Glomerular visceral epithelial cell (primary cell): Measurements from ENCODE around the gene SPATC1L.

Experiments used
- DNase-seq: peaks from one replicate; pipeline ENCODE4 v3.0.0-alpha.2; 2016; ENCODE audit errors: extremely low spot score

Gene SPATC1L

DNA sequence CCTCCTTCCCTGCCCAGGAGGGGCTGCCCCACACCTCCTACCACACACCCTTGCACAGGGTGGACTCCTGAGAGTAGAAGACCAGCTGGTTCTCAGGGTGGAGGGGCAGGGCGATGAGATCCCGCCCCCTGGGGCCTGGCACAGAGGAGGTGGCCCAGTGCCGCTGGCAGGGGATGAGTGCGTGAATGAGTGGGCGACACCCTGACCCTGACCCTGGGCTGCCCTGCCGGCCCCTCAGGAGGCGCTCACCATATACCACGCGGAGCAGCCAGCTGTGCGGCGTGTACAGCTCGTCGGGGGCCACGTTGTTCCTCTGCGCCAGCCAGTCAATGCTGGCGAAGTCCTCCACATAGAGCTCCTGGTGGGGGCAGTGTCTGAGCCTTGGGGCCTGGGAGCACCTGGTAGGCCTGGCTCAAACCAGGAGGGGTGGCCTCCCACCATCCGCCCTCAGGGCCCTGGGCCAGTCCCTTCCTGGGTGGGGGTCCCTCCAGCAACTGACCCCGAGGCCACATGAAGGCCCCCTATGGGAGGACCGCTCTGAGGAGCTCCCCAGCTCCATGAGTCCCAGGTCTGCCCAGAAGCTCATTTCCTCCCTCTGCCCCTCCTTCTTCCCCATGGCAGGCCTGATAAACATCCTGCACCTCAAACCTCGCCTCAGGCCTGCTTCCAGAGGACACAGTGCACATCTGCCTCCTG, 31.3 kb upstream of the SPATC1L start:
- DNase-seq = no peak

DNA sequence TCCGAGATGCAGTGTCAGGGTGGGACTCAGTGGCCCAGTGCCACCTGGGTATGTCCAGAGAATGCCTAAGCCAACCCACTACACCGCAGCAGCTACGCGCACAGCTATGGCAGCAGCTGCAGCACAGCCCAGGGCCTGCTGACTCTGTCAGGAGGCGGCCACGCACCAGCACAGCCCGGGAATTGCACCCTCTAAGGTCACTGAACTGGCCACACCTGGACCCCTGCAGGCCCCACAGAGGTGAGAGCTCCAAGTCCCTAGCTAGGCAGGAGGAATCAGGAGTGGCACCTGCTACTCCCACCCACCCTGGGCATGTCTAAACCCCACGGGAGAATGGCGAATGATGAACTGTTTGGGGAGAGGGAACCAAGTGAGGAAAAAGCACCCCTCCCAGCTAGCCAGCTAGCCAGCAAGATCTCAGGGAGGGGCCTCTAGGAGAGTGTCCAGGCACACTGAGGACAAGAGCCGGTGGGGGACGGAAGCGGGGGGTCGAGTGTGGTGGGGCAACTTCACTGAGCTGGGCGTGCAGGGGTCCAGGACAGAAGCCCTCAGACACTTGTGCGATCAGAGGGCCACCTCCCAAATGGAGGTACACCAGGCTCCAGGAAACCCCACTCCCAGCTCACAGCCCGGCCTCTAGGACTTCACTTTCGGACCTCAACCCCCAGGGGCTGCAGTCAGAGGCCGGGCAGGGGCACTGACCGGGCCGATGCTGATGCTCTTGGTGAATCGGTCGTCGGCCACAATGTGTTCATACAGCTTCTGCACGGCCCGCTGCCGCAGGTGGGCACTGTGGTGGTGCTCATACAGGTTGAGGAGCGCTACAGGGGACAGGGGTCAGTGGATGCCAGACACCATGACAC, 30.4 kb upstream of the SPATC1L start:
- no peak for DNase-seq

DNA sequence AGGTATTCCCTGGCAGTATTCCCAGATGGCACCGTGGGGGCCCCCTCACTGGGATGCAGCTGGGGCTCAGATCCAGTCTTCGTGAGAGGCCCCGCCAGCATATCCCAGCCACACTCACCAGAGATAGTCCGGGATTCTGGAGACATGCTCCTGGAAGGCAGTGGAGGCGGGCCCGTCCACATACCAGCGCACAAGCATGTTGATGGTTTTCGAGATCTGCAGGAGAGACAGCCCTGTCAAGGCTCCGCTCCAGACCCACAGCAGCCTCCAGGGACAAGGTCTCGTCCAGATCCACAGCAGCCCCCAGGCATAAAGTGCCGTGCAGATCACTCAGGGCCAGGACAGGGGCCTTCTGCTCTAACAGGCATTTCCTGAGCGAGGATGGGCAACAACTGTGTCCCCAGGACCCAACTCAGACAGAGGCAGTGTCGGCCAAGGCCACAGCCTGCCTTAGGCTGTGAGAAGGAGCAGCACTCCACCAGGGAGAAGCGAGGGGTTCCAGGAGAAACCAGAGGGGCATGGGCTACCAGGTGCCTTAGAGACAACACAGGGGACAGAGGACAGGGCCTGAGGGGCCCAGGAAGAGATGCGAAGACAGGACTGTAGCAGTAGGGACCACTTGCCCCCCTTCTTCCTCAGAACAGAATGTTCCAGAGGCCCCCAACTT, 29.5 kb upstream of the SPATC1L start:
- no peak for DNase-seq

DNA sequence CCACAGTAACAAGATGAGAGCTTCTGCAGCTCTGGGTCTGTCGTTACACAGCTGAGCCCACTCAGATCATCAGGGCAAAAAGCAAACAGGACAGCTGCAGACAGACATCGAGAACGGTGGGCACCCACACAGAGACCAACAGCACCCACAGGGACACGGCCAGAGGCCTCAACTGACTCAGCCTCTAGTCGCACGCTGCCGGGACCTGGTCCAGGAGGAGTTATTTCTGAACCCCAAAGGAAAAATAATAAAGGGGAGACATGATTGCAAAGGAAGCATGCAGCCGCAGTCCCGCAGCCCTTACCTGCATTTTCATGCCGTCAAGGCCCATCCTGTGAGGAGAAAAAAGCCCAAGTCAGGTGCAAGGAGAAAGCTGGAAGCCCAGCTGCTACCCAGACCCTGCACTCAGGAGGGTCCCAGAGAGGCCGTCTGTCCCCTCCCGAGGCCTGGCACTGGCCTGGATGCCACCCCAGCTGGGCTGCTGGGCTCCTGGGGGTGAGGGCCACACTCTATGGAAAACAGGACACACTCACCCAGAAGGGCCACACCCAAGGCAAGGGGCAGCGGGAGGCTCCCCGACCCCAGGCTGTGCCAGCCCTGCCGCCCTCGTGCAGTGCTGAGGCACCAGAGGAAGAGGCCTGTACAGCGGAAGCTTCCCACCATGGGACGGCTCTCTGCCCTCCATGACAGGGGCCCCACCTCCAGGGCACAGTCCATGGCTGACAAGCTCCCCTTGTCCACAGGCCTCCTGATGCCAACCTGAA, 28.6 kb upstream of the SPATC1L start:
- DNase-seq = no peak

DNA sequence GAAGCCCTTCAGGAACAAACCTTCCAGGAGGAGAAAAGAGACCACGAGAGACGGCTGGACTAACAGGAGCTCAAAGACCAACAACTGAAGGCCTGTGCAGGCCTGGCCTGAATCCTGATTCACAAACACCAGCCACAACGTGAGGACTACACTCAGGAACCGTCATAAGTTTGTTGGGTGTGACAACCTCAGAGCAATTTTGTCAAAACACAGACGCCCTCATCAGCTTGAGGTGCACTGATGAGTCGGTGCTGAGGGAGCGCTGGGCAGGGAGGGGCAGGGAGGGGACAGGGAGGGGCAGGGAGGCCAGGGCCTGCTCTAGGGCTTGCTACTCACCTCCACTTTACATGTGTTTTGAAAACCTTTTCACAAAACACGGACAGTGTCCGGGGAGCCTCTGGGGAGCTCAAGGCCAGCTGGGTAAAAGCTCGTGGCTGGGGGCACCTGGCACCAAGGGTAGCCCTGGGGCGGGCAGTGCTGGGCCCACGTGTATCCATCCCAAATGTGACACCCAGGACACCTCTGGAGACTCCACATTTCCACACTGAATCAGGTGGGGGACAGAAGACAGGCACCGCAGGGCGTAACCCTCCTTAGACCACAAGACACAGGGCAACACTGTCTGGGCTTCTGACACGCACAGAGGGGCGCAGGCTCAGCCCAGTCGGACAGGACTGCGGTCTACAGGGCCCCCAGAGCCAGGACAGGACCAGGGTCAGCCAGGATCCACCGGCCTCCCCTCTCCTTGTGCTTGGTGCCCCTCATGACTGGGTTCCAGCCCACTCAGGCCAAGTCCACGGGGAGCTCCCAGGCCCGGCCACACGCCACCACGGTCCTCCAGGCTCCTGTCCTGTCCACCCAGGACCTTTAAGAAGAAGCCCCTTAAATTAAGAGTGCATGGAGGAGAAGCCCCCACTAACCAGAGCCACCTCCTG, 27.8 kb upstream of the SPATC1L start:
- DNase-seq = no peak

DNA sequence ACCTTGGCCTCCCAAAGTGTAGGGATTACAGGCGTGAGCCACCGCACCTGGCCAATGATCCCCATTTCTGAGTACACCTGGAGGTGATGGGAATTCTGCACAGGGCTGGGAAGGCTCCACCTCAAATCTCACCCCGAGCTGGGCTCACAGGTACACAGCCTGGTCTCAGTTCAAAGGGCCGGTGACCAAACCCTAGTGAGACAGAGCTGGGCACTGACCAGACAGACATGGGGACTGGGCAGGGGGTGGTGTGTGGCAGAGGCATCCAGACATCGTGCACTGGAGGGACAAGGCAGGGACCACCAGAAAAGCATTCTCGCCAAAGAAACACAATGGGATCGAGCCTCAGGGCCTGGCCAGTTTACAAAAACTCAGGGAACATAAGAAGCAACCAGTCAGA, 27.1 kb upstream of the SPATC1L start:
- DNase-seq = no peak

DNA sequence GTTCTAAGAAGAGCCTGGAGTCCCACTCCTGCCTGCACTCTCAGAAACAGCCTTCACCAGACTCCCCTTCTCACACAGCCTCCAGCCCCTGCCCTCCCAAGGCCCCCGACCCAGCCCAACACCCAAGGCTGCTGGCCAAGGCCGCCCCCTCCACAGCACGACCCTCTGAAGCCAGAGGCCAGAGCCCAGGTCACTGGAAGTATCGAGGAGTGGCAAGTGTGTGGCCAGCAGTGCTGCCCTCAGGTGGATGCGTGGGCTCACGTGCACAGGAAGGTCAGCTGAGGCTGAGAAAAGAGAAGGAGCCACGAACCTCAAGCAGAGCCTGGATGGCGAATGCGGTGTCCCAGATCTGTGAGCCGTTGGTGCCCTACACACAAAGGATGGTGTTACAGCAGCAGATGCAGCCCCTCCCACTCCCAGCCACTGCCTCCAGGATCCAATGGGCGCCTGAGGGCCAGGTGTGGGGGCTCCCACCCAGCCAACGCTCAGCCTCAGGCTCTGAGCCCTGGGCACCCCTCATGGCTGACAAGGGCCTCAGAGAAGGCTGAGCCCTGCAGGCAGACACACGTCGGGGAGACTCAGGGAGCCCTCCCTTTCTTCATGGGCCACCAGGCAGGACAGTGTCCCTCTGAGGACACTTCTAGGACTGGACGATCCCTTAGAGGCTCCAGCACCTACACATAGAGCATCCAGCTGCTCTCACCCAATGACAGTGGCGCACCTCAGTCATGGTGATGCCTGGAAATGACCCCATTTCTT, 26.3 kb upstream of the SPATC1L start:
- no peak for DNase-seq

DNA sequence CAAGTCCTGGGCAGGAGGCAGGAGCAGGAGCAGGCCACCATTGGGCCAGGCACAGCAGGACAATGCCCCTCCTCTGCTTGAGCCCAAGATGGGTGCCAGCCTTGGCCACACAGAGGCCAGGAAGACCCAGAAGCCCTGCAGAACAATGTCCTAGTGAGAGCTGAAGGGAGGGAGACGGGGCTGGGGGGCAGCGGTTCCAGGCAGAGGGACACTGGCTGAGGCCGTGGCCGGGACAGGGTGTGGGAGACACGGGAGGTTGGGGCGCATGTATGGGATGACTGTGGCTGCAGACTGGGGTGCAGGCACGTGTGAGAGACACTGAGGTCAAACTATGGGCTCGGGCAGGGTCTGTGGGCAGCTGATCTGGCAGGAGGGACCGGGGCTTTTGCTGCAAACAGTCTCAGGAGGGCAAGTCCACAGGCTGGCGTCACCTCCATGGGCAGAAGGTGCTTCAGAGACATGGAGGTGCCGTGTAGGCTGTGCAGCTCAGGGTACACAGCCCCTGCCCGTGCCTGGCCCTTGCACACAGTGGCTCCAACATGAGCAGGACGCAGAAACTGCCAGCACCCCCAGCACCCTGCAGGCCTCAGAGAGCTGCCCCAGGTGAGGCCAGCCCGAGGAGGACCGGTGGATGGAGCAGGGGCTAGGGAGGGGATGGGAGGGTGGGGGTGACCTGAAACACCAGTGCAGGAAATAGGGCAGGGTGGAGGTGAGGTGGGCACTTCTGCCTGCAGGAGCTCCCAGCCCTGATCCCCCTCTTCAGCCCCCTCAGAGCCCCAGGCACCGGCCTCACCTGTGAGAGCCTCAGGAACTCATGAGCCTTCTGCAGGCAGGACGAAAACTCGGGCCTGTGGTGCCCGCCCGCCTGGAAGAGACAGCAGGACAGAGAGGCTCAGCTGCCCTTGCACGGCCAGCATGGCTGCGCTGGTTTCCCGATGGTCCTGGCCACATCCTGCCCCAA, 24.8 kb upstream of the SPATC1L start:
- DNase-seq = no peak

DNA sequence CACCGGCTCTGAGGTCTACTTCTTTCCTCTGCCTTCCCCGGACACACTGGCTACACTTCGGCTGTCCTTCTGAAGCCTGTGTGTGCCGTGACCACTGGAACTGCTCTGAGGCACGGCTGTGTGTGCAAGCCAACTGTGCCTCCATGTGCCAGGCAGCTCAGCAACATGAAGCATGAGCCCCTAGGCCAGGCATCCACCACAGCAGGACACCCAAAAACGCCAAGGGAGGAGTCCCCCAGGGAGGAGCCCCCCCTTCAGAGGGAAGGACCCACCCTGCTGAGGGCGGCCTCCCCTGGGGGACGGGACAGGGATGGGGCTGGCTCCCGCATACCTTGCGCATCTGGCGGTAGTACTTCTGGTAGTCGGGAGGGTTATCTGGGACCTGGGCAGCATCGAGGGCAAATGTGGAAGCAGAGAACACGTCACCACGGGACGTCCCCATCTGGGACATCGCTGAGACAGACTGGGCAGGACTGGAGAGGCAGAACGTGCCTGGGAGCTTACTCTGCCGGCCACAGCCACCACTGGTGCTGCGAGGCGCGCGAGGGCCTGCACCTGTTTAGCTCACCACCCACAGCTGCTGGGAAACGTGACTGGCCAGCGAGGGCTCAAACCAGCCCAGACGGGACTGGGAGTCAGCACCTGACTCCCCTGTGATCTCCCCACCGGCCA, 23.8 kb upstream of the SPATC1L start:
- no peak for DNase-seq

DNA sequence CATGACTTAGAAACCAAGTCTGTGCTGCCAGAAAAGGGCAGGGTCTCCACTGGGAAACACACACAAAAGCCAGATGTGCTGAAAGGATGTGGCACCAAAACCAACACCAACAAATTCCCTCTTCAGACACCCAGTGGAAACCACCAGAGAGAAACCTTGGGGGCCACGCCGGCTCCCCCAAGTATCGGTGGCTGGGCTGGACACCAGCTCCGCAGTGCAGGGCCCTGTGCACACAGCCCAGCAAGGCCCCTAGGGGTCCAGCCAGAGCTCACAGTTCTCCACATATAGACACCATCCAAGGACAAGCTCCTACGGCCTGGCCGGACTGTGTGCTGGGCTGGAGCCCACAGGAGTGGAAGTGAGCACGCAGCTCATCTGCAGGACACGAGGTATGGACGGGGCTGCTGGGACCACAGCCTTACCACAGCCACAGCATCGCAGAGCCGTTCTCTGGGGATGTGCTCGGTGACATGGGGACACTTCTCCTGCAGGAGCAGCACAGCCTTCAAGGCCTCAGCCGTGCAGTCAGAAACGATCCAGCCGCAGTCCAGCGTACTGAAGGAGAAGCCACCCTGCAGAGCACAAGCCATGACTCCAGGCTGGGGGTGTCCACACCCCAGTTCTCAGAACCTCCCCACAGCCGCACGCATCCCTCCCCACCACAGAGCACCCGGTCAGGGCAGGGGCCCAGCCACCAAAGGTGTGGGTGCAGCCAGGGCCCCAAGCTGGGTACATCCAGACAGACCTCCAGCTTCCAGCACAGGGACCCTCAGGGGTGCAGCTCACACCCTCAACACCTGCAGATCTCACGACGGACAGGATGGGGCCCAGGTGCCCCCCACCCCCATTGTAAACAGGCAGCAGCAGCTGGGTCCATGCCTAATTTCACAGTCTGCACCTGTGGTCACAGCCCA, 23.0 kb upstream of the SPATC1L start:
- DNase-seq = no peak

DNA sequence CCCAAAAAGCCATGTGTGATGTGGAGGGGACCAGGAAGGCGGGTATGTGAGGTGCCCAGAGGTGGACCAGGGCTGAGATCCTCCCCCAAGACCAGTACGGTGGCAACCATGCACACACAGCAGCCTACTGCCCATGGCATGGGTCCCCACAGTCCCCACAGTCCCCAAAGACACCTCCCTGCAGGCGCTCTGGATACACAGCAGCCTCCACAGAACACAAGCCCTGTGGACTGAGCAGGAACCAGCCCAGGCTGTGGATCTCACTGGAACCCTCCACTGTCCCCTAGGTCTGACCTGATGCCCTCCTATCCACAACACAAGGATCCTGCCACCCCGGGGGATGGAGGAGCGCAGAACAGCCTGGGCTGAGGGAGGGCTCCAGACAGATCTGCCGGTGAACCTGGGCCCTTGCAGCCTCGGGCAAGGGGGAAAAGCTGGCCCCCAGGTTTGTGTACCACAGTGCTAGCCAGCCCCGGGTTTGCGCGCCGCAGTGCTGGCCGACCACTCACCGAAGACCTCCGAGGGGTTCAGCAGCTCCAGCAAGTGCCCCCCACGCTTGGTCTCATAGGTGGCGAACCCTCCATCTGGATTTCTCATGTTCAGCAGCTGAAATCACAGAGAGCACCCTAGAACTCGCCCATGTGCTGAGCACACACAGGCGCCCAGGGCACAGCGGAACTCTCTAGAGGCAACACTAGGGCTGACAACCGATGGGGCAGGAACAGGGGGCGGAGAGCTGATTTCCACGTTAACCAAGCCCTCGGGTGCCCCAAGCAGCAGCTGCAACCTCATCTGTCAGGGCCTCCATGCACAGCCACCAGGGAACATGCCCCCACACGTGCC, 22.1 kb upstream of the SPATC1L start:
- DNase-seq = no peak

DNA sequence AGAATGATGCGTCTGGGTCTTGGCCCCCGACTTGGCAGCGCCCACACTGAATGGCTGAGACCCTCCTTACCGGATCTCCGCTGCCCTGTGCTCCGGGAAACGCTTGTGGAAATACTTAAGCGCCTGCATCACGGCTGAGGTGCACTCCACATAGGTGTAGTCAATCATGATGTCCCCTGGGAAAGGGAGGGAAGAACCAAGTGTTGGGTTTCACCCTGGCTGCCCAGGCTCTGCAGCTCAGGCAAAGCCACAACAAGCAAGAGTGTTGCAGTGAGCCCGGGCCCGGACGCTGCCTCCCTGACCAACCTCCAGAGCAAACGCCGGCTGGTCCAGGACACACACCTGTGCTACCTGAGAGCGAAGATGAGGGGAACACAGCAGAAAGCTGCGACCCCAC, 21.5 kb upstream of the SPATC1L start:
- no peak for DNase-seq

DNA sequence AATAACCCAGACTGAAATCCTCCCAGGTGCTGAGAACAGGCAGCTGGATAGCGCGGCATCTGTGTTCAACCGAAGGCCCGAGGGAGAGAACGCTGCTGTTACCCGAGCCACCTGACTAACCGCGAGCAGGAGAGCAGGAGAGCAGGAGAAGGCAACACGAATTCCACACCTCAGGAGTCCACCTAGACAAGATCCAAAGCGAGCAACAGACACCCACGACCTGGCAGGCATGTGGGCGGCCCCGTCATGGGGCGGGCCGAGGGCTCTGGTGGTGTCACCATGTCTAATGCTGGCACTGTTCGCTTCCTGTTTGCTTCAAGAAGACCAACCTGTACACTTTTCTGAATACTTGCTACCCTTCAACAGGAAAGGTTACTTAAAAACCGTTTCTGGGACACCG, 20.9 kb upstream of the SPATC1L start:
- no peak for DNase-seq

DNA sequence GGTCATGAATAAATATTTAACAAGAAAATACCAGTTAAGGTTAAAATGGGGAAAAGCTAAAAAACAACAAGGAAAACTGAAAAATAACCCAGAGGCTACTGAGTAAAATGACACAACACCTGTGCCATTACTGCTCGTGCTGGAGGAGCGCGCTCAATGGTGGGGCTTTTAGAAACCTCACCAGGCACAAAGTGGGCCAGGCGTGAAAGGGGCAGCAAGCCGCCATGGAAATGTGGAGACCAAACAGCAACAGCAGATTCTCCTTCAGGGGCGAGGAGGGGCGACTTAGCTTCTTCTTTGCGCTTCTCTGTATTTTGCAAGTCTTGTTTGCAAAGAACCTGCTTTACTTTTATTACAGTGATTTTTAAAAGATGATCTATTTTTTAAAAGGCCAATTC, 18.9 kb upstream of the SPATC1L start:
- DNase-seq = no peak

DNA sequence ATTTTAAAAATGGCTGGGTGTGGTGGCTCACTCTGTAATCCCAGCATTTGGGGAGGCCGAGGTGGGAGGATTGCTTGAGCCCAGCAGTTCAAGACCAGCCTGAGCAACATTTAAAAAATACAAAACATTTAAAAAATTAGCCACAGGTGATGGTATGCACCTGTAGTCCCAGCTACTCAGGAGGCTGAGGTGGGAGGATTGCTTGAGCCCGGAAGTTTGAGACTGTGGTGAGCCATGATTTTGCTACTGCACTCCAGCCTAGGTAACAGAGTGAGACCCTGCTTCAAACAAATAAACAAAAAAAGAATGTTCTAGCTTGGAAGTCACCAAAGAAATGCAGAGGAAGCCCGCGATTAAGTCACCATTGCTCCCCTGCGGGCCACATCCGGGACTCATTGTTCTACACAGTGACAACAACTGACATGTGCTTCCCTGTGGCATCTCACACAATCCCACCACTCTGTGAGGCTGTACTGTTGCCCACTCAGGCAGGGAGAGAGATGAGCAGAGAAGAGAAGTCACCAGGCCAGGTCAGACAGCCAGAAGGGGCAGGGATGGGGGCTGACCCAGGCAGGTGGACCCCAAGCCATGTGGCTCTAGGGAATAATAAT, 18.4 kb upstream of the SPATC1L start:
- DNase-seq = no peak
